IMR-90 (cell line): Measurements from ENCODE around the gene G3BP2. TPM values are rescaled to one million over a fixed set of nuclear protein-coding genes. Genes with fewer than 3 reads are reported as not detected.

ENCODE experiments used
- ATAC-seq: fragments of 200-7000 bp; cut with Tn5 transposase; 2 replicates; pipeline ENCODE4 v1.9.1; 2020; ENCODE audit warnings: low read depth, mild to moderate bottlenecking, moderate library complexity
- BruUV-seq: library from RNA; stranded (reverse); fragments of 400-500 nt; replicated peaks from 2 replicates; lab custom pipeline; 2021; lab: Mats Ljungman, UMichigan
- CTCF ChIA-PET: fragments of 300-600 bp; formaldehyde crosslinking; extraction: SDS; loops from one replicate; lab custom pipeline; 2021; ENCODE audit warnings: antibody characterized with exemption; lab: Yijun Ruan, JAX
- POLR2A ChIA-PET: fragments of 300-600 bp; sonication (Branson Sonifier 250); formaldehyde crosslinking; loops from one replicate; lab custom pipeline; 2022; ENCODE audit warnings: antibody characterized with exemption; ENCODE audit not compliant: unreplicated experiment; lab: Charles Lee
- DNase-seq: peaks from one replicate; pipeline ENCODE4 v3.0.0; 2013
- H2AFZ ChIP-seq: replicated peaks from 2 replicates; pipeline ENCODE3; 2013; ENCODE audit warnings: low read length, mild to moderate bottlenecking; ENCODE audit not compliant: poor library complexity
- H2AK5ac ChIP-seq: 2 replicates; pipeline ENCODE4 v1.6.1; 2013; ENCODE audit warnings: low read depth, low read length, inconsistent platforms
- H2AK9ac ChIP-seq: replicated peaks from 2 replicates; pipeline ENCODE3; 2013; ENCODE audit warnings: mild to moderate bottlenecking, low read depth, low read length, moderate library complexity; ENCODE audit not compliant: poor library complexity
- H2BK120ac ChIP-seq: 2 replicates; pipeline ENCODE4 v1.6.1; 2013; ENCODE audit warnings: low read depth, low read length, inconsistent platforms
- H2BK15ac ChIP-seq: 3 replicates; pipeline ENCODE4 v1.6.1; 2013; ENCODE audit warnings: low read depth, low read length, inconsistent platforms
- H2BK20ac ChIP-seq: 2 replicates; pipeline ENCODE4 v1.6.1; 2013; ENCODE audit warnings: low read depth, mild to moderate bottlenecking, inconsistent platforms, low read length, moderate library complexity
- H2BK5ac ChIP-seq: 2 replicates; pipeline ENCODE4 v1.6.1; 2013; ENCODE audit warnings: mild to moderate bottlenecking, low read depth, low read length, inconsistent platforms; ENCODE audit not compliant: poor library complexity, severe bottlenecking
- H3K14ac ChIP-seq: replicated peaks from 2 replicates; pipeline ENCODE4 v1.6.1; 2013; ENCODE audit warnings: low read depth, low read length, inconsistent platforms
- H3K18ac ChIP-seq: 2 replicates; pipeline ENCODE4 v1.6.1; 2013; ENCODE audit warnings: low read depth, low read length, control low read depth
- H3K23ac ChIP-seq: 2 replicates; pipeline ENCODE4 v1.6.1; 2013; ENCODE audit warnings: low read depth, low read length, inconsistent platforms
- H3K27ac ChIP-seq: 2 replicates; pipeline ENCODE4 v1.5.1; 2013; ENCODE audit warnings: mild to moderate bottlenecking, control low read depth, low read length; ENCODE audit not compliant: insufficient read depth
- H3K27me3 ChIP-seq: 2 replicates; pipeline ENCODE4 v1.6.1; 2013; ENCODE audit warnings: low read length; ENCODE audit not compliant: control insufficient read depth, insufficient read depth
- H3K36me3 ChIP-seq: 2 replicates; pipeline ENCODE4 v1.6.1; 2013; ENCODE audit warnings: low read length, mixed read lengths; ENCODE audit not compliant: control insufficient read depth, insufficient read depth
- H3K4ac ChIP-seq: 2 replicates; pipeline ENCODE4 v1.6.1; 2013; ENCODE audit warnings: low read depth, low read length, inconsistent platforms
- H3K4me1 ChIP-seq: 2 replicates; pipeline ENCODE4 v1.6.1; 2013; ENCODE audit warnings: low read length, mixed read lengths; ENCODE audit not compliant: control insufficient read depth, insufficient read depth
- H3K4me2 ChIP-seq: 2 replicates; pipeline ENCODE4 v1.6.1; 2013; ENCODE audit warnings: low read depth, mild to moderate bottlenecking, control low read depth, low read length, moderate library complexity
- H3K4me3 ChIP-seq: 2 replicates; pipeline ENCODE4 v1.5.1; 2013; ENCODE audit warnings: low read depth, mild to moderate bottlenecking, control low read depth, low read length, moderate library complexity; ENCODE audit not compliant: insufficient read depth
- H3K56ac ChIP-seq: 2 replicates; pipeline ENCODE4 v1.6.1; 2013; ENCODE audit warnings: low read length, inconsistent platforms; ENCODE audit not compliant: insufficient read depth; ENCODE audit errors: extremely low read depth
- H3K79me1 ChIP-seq, 2 experiments: 2 replicates each; pipeline ENCODE4 v1.6.1; 2013; ENCODE audit warnings: low read length in 2 of 2, inconsistent platforms in 1 of 2, low read depth in 1 of 2
- H3K9ac ChIP-seq: 2 replicates; pipeline ENCODE4 v1.6.1; 2013; ENCODE audit warnings: low read depth, low read length, control low read depth
- H3K9me1 ChIP-seq: 2 replicates; pipeline ENCODE4 v1.6.1; 2013; ENCODE audit warnings: low read length, inconsistent platforms; ENCODE audit not compliant: insufficient read depth
- H3K9me3 ChIP-seq: 2 replicates; pipeline ENCODE4 v1.6.1; 2013; ENCODE audit warnings: low read length; ENCODE audit not compliant: control insufficient read depth, insufficient read depth
- H4K20me1 ChIP-seq: 2 replicates; pipeline ENCODE4 v1.6.1; 2013; ENCODE audit warnings: low read length, inconsistent platforms; ENCODE audit not compliant: insufficient read depth
- H4K5ac ChIP-seq: 2 replicates; pipeline ENCODE4 v1.6.1; 2013; ENCODE audit warnings: mild to moderate bottlenecking, low read depth, low read length, control low read depth
- H4K8ac ChIP-seq, 2 experiments: 2 replicates each; pipeline ENCODE4 v1.6.1; 2013; ENCODE audit warnings: low read depth in 2 of 2, low read length in 2 of 2, control low read depth in 1 of 2, inconsistent platforms in 1 of 2
- H4K91ac ChIP-seq: 2 replicates; pipeline ENCODE4 v1.6.1; 2013; ENCODE audit warnings: low read depth, low read length, inconsistent platforms; ENCODE audit not compliant: insufficient read depth
- BHLHE40 ChIP-seq: fragments of 150-350 bp; IDR thresholded peaks from 2 replicates; pipeline ENCODE4 v1.6.1; 2016; ENCODE audit warnings: mild to moderate bottlenecking, low read depth, low read length
- CEBPB ChIP-seq: IDR thresholded peaks from 2 replicates; pipeline ENCODE4 v1.6.1; 2012; ENCODE audit warnings: low read depth, low read length, improper control_type of control experiment
- CHD1 ChIP-seq: IDR thresholded peaks from 2 replicates; pipeline ENCODE4 v1.6.1; 2012; ENCODE audit warnings: low read depth, low read length, improper control_type of control experiment
- ELK1 ChIP-seq: fragments of 150-350 bp; IDR thresholded peaks from 2 replicates; pipeline ENCODE4 v1.6.1; 2016; ENCODE audit warnings: low read depth, mild to moderate bottlenecking, low read length, moderate library complexity, borderline replicate concordance
- FOS ChIP-seq: fragments of 150-350 bp; IDR thresholded peaks from 2 replicates; pipeline ENCODE4 v1.6.1; 2016; ENCODE audit warnings: low read depth, low read length
- MAFK ChIP-seq: IDR thresholded peaks from 2 replicates; pipeline ENCODE4 v1.6.1; 2012; ENCODE audit warnings: low read depth, low read length, improper control_type of control experiment
- MAZ ChIP-seq: IDR thresholded peaks from 2 replicates; pipeline ENCODE4 v1.6.1; 2012; ENCODE audit warnings: low read depth, mild to moderate bottlenecking, low read length, improper control_type of control experiment, moderate library complexity, borderline replicate concordance
- MXI1 ChIP-seq: IDR thresholded peaks from 2 replicates; pipeline ENCODE4 v1.6.1; 2012; ENCODE audit warnings: low read depth, mild to moderate bottlenecking, low read length, moderate library complexity, borderline replicate concordance
- NFE2L2 ChIP-seq: fragments of 150-350 bp; IDR thresholded peaks from 2 replicates; pipeline ENCODE4 v1.6.1; 2016; ENCODE audit warnings: low read depth, mild to moderate bottlenecking, low read length
- POLR2A ChIP-seq: IDR thresholded peaks from 2 replicates; pipeline ENCODE4 v1.6.1; 2012; ENCODE audit warnings: mild to moderate bottlenecking, low read depth, low read length
- RAD21 ChIP-seq: IDR thresholded peaks from 2 replicates; pipeline ENCODE4 v1.6.1; 2012; ENCODE audit warnings: low read length, improper control_type of control experiment
- RCOR1 ChIP-seq: IDR thresholded peaks from 2 replicates; pipeline ENCODE4 v1.6.1; 2012; ENCODE audit warnings: mild to moderate bottlenecking, low read length, improper control_type of control experiment; ENCODE audit not compliant: insufficient replicate concordance
- RFX5 ChIP-seq: IDR thresholded peaks from 2 replicates; pipeline ENCODE4 v1.8.0; 2012; ENCODE audit warnings: low read depth, mild to moderate bottlenecking, low read length, moderate library complexity
- SMC3 ChIP-seq: fragments of 150-350 bp; IDR thresholded peaks from 2 replicates; pipeline ENCODE4 v1.6.1; 2016; ENCODE audit warnings: low read depth, mild to moderate bottlenecking, antibody characterized with exemption, low read length, moderate library complexity
- USF2 ChIP-seq: fragments of 150-350 bp; IDR thresholded peaks from 2 replicates; pipeline ENCODE4 v1.6.1; 2017; ENCODE audit warnings: mild to moderate bottlenecking, antibody characterized with exemption, low read length, low read depth
- WGBS, 2 experiments: methylation state at CpG; one replicate each; pipeline versions ENCODE4 v1.1.5 to v1.1.7; 2013; ENCODE audit warnings: missing lambda C conversion rate in 2 of 2; ENCODE audit not compliant: insufficient read length in 1 of 2; ENCODE audit errors: extremely low coverage in 2 of 2; 5-methylcytosine and 5-hydroxymethylcytosine counted together
- dilution Hi-C: fragments of 300-500 bp; cut with HindIII; formaldehyde crosslinking; loops from one replicate; pipeline ENCODE4 v1.14.3; 2018; ENCODE audit warnings: low sequenced_read_pairs; ENCODE audit not compliant: unreplicated experiment
- in situ Hi-C: fragments of 300-500 bp; cut with MboI; formaldehyde crosslinking; loops from 3 replicates; pipeline ENCODE4 v1.14.3; 2019; ENCODE audit warnings: low sequenced_read_pairs, inconsistent platforms, mixed read lengths
- intact Hi-C: fragments of 100-400 bp; cut with micrococcal nuclease; formaldehyde crosslinking; loops from 2 replicates; pipeline ENCODE4 v1.10.0; 2022
- polyA plus RNA-seq, 3 experiments: library from polyadenylated mRNA; depleted of rRNA; stranded (reverse); fragments of >200 nt; gene quantifications; 2 replicates each; pipeline ENCODE4 v1.2.3, GENCODE V29; 2012; ENCODE audit warnings: low replicate concordance in 1 of 3
- total RNA-seq: library from RNA; depleted of rRNA; stranded (reverse); fragments of >200 nt; gene quantifications from 2 replicates; pipeline ENCODE4 v1.2.3, GENCODE V29; 2012
- TF ChIP-seq, protein P1 (sequence below): conservative IDR thresholded peaks from 2 replicates; pipeline ENCODE4 v1.5.1; 2012; ENCODE audit warnings: mild to moderate bottlenecking, low read depth, low read length, improper control_type of control experiment

The G3BP2 gene
- total and polyA plus RNA-seq, 2 of the 4 experiments (the other 2 are of a cell fraction) = 80.5 to 183 TPM

- no peak overlapping the region for H3K14ac ChIP-seq
- intact Hi-C loops (no loop called here), in situ Hi-C loops (no loop called here), dilution Hi-C loops (no loop called here)
- H3K9ac ChIP-seq = no peak overlapping the region
- no peak overlapping the region for H3K18ac ChIP-seq
- BruUV-seq = no TSS peak
- DNase-seq (no peak), ATAC-seq (no peak)
- H2AFZ ChIP-seq = no peak overlapping the region
- no peaks in the 10 kb centered on the region; a peak in 1 of 4 replicates for H3K79me1 ChIP-seq
- H2BK120ac ChIP-seq = no peak overlapping the region
- no peaks in the 10 kb centered on the region for H4K20me1 ChIP-seq
- H4K8ac ChIP-seq = no peak overlapping the region
- H3K4ac ChIP-seq = no peak overlapping the region
- 0 out of 2 replicates have a peak, but pooled peaks cover 2% of the 10 kb centered on the region for H3K4me1 ChIP-seq
- H4K5ac ChIP-seq = no peak overlapping the region
- H3K9me1 ChIP-seq = peaks cover 4% of the 10 kb centered on the region; the same call in 1 of the 2 replicates
- H3K9me3 ChIP-seq = no peaks in the 10 kb centered on the region
- H3K23ac ChIP-seq = no peak overlapping the region
- H3K36me3 ChIP-seq = no peaks in the 10 kb centered on the region
- no peak overlapping the region for H2AK9ac ChIP-seq
- H3K27me3 ChIP-seq = no peaks in the 10 kb centered on the region
- CTCF ChIA-PET = interaction anchor here (0.6 kb wide), 1 partner anchor 17 kb away, joined by 3 read pairs; no protein-coding TSS in a partner anchor
- no peak overlapping the region for H4K91ac ChIP-seq
- H2AK5ac ChIP-seq = no peak overlapping the region
- H3K4me3 ChIP-seq = no peak overlapping the region
- no peak overlapping the region for H2BK20ac ChIP-seq
- H3K27ac ChIP-seq = no peak overlapping the region
- H2BK15ac ChIP-seq = no peak overlapping the region
- WGBS, 2 experiments = no CpG with 5 or more reads among the region's 2 CpGs
- no peak overlapping the region for H3K4me2 ChIP-seq
- TF ChIP-seq RFX5 = no peak
- TF ChIP-seq USF2 = no peak
- no peak for TF ChIP-seq RCOR1
- TF ChIP-seq MAZ = no peak
- no peak for TF ChIP-seq ELK1
- no peak for TF ChIP-seq CEBPB
- TF ChIP-seq MXI1 = no peak
- no peak for TF ChIP-seq FOS
- TF ChIP-seq POLR2A = no peak
- no peak for TF ChIP-seq RAD21
- TF ChIP-seq CHD1 = no peak
- no peak for TF ChIP-seq SMC3
- TF ChIP-seq NFE2L2 = no peak
- no peak for TF ChIP-seq BHLHE40
- no peak for TF ChIP-seq MAFK
- TF ChIP-seq, protein P1, sequence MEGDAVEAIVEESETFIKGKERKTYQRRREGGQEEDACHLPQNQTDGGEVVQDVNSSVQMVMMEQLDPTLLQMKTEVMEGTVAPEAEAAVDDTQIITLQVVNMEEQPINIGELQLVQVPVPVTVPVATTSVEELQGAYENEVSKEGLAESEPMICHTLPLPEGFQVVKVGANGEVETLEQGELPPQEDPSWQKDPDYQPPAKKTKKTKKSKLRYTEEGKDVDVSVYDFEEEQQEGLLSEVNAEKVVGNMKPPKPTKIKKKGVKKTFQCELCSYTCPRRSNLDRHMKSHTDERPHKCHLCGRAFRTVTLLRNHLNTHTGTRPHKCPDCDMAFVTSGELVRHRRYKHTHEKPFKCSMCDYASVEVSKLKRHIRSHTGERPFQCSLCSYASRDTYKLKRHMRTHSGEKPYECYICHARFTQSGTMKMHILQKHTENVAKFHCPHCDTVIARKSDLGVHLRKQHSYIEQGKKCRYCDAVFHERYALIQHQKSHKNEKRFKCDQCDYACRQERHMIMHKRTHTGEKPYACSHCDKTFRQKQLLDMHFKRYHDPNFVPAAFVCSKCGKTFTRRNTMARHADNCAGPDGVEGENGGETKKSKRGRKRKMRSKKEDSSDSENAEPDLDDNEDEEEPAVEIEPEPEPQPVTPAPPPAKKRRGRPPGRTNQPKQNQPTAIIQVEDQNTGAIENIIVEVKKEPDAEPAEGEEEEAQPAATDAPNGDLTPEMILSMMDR = no peak
- POLR2A ChIA-PET = interaction anchor here (0.5 kb wide), 1 partner anchor 61 kb away, joined by 3 read pairs; no protein-coding TSS in a partner anchor
- no peak overlapping the region for H3K56ac ChIP-seq
- no peak overlapping the region for H2BK5ac ChIP-seq
These were observed 12.5 kb upstream of the G3BP2 start for GRCh38 chr4:75685546-75686189.
